H1 (cell line): ENCODE measurements around the gene MAPK11. TPM values are rescaled to one million over a fixed set of nuclear protein-coding genes. Genes with fewer than 3 reads are reported as not detected.

Experiments used
- CTCF ChIA-PET: fragments of 300-600 bp; sonication (Branson Sonifier 250); formaldehyde crosslinking; loops from one replicate; lab custom pipeline; 2021; ENCODE audit not compliant: partially characterized antibody; lab: Charles Lee
- POLR2A ChIA-PET: fragments of 300-600 bp; sonication (Branson Sonifier 250); formaldehyde crosslinking; loops from one replicate; lab custom pipeline; 2021; ENCODE audit warnings: inconsistent platforms; ENCODE audit not compliant: partially characterized antibody; lab: Charles Lee
- DNase-seq, 2 experiments: peaks; one replicate each; pipeline versions ENCODE4 v3.0.0 to v3.0.0-alpha.2; 2010 to 2022; ENCODE audit warnings: low spot score in 2 of 2, low read depth in 1 of 2, mixed read lengths in 1 of 2
- FAIRE-seq: peaks from 2 replicates; lab custom pipeline; 2011; peaks lifted over from hg19 to GRCh38; lab: Jason Lieb, UNC
- H2AFZ ChIP-seq: 2 replicates; pipeline ENCODE4 v1.8.1; 2012; ENCODE audit warnings: low read length, inconsistent platforms
- H2AK5ac ChIP-seq: 2 replicates; pipeline ENCODE4 v1.6.1; 2013; ENCODE audit warnings: low read depth, low read length
- H2BK120ac ChIP-seq: replicated peaks from 2 replicates; pipeline ENCODE3; 2013; ENCODE audit warnings: low read depth, low read length, inconsistent platforms
- H2BK12ac ChIP-seq: 2 replicates; pipeline ENCODE4 v1.6.1; 2013; ENCODE audit warnings: low read depth, low read length
- H2BK15ac ChIP-seq: 2 replicates; pipeline ENCODE4 v1.6.1; 2013; ENCODE audit warnings: low read length
- H2BK20ac ChIP-seq: 2 replicates; pipeline ENCODE4 v1.6.1; 2013; ENCODE audit warnings: low read length
- H2BK5ac ChIP-seq: 2 replicates; pipeline ENCODE4 v1.6.1; 2013; ENCODE audit warnings: low read depth, low read length
- H3K14ac ChIP-seq: 2 replicates; pipeline ENCODE4 v1.6.1; 2013; ENCODE audit warnings: inconsistent platforms; ENCODE audit not compliant: insufficient read length
- H3K18ac ChIP-seq: 2 replicates; pipeline ENCODE4 v1.6.1; 2013; ENCODE audit warnings: low read length; ENCODE audit errors: extremely low read depth
- H3K23ac ChIP-seq: 2 replicates; pipeline ENCODE4 v1.6.1; 2013; ENCODE audit warnings: inconsistent platforms; ENCODE audit not compliant: insufficient read length
- H3K23me2 ChIP-seq: 2 replicates; pipeline ENCODE4 v1.6.1; 2013; ENCODE audit warnings: low read depth, low read length
- H3K27ac ChIP-seq: 2 replicates; pipeline ENCODE4 v1.6.1; 2011; ENCODE audit warnings: low read depth, low read length, inconsistent platforms
- H3K27me3 ChIP-seq, 4 experiments: replicated peaks in 1 of 4; 1 replicate in 1 of 4; 2 replicates in 3 of 4; pipeline versions ENCODE4 v1.6.1 to v1.8.1; 2011 to 2013; ENCODE audit warnings: low read length in 3 of 4, mild to moderate bottlenecking in 3 of 4, inconsistent platforms in 2 of 4, mixed read lengths in 2 of 4, moderate library complexity in 1 of 4; ENCODE audit not compliant: control insufficient read depth in 3 of 4, insufficient read depth in 3 of 4; ENCODE audit errors: extremely low read depth in 1 of 4
- H3K36me3 ChIP-seq, 4 experiments: 2 replicates each; pipeline versions ENCODE4 v1.6.1 to v1.8.1; 2011 to 2013; ENCODE audit warnings: mild to moderate bottlenecking in 4 of 4, low read length in 3 of 4, moderate library complexity in 2 of 4, control low read depth in 1 of 4, inconsistent platforms in 1 of 4; ENCODE audit not compliant: insufficient read depth in 4 of 4, control insufficient read depth in 2 of 4
- H3K4ac ChIP-seq: replicated peaks from 2 replicates; pipeline ENCODE3; 2013; ENCODE audit warnings: low read length, low read depth, mixed read lengths, inconsistent platforms; ENCODE audit not compliant: insufficient read length
- H3K4me1 ChIP-seq, 4 experiments: replicated peaks in 1 of 4; 1 replicate in 1 of 4; 2 replicates in 3 of 4; pipeline versions ENCODE4 v1.6.1 to v1.8.1; 2011 to 2013; ENCODE audit warnings: low read length in 3 of 4, inconsistent platforms in 2 of 4, mixed read lengths in 1 of 4; ENCODE audit not compliant: insufficient read depth in 4 of 4, control insufficient read depth in 3 of 4
- H3K4me2 ChIP-seq, 2 experiments: 2 replicates each; pipeline versions ENCODE4 v1.6.1 to v1.8.1; 2011 to 2013; ENCODE audit warnings: low read depth in 2 of 2, low read length in 2 of 2, control low read depth in 1 of 2, inconsistent platforms in 1 of 2, mild to moderate bottlenecking in 1 of 2; ENCODE audit not compliant: insufficient read depth in 1 of 2
- H3K4me3 ChIP-seq, 4 experiments: fragments of 200-600, 300-600 bp in 1 of 4; sonication (generic), shearing (Covaris generic), sonication (Bioruptor Twin) in 1 of 4; 2 replicates each; pipeline versions ENCODE4 v1.5.1 to v1.8.1; 2011 to 2016; ENCODE audit warnings: low read length in 4 of 4, low read depth in 3 of 4, control low read depth in 2 of 4, inconsistent platforms in 2 of 4, mild to moderate bottlenecking in 2 of 4, mixed read lengths in 1 of 4, moderate library complexity in 1 of 4; ENCODE audit not compliant: insufficient read depth in 2 of 4; ENCODE audit errors: extremely low read depth in 1 of 4
- H3K56ac ChIP-seq: replicated peaks from 2 replicates; pipeline ENCODE3; 2013; ENCODE audit warnings: low read depth, mild to moderate bottlenecking, mixed read lengths, low read length, inconsistent platforms; ENCODE audit not compliant: insufficient read length
- H3K79me1 ChIP-seq: 2 replicates; pipeline ENCODE4 v1.6.1; 2013; ENCODE audit warnings: low read depth, low read length, control low read depth
- H3K79me2 ChIP-seq, 2 experiments: 2 replicates each; pipeline versions ENCODE4 v1.6.1 to v1.8.1; 2012 to 2013; ENCODE audit warnings: low read length in 2 of 2, mild to moderate bottlenecking in 2 of 2, inconsistent platforms in 1 of 2; ENCODE audit not compliant: insufficient read depth in 2 of 2, control insufficient read depth in 1 of 2
- H3K9ac ChIP-seq, 4 experiments: replicated peaks in 1 of 4; 1 replicate in 1 of 4; 2 replicates in 3 of 4; pipeline versions ENCODE4 v1.6.1 to v1.8.1; 2011 to 2013; ENCODE audit warnings: low read depth in 3 of 4, low read length in 3 of 4, control low read depth in 2 of 4, mild to moderate bottlenecking in 2 of 4, moderate library complexity in 2 of 4, inconsistent platforms in 1 of 4; ENCODE audit errors: extremely low read depth in 1 of 4
- H3K9me3 ChIP-seq, 2 experiments: 2 replicates each; pipeline versions ENCODE4 v1.6.1 to v1.8.1; 2012 to 2013; ENCODE audit warnings: mild to moderate bottlenecking in 2 of 2, moderate library complexity in 2 of 2, control low read depth in 1 of 2, inconsistent platforms in 1 of 2, low read depth in 1 of 2, low read length in 1 of 2, mixed read lengths in 1 of 2; ENCODE audit not compliant: insufficient read depth in 2 of 2
- H4K20me1 ChIP-seq, 2 experiments: replicated peaks in 1 of 2; 2 replicates each; pipeline versions ENCODE3 to v1.8.1; 2011 to 2013; ENCODE audit warnings: inconsistent platforms in 2 of 2, low read length in 2 of 2, mild to moderate bottlenecking in 1 of 2; ENCODE audit not compliant: insufficient read depth in 2 of 2, control insufficient read depth in 1 of 2
- H4K5ac ChIP-seq: 2 replicates; pipeline ENCODE4 v1.6.1; 2013; ENCODE audit warnings: low read length, low read depth, mixed read lengths, inconsistent platforms; ENCODE audit not compliant: insufficient read length
- H4K8ac ChIP-seq: 2 replicates; pipeline ENCODE4 v1.8.0; 2013; ENCODE audit warnings: mild to moderate bottlenecking, moderate library complexity, low read length, inconsistent platforms; ENCODE audit not compliant: insufficient read depth; ENCODE audit errors: extremely low read depth
- H4K91ac ChIP-seq: replicated peaks from 2 replicates; pipeline ENCODE3; 2013; ENCODE audit warnings: low read length, mixed read lengths, inconsistent platforms; ENCODE audit not compliant: insufficient read length
- ATF2 ChIP-seq: IDR thresholded peaks from 2 replicates; pipeline ENCODE4 v1.6.1; 2012; ENCODE audit warnings: low read length, inconsistent platforms
- E2F6 ChIP-seq: IDR thresholded peaks from 2 replicates; pipeline ENCODE4 v1.6.1; 2012; ENCODE audit warnings: inconsistent platforms
- GABPA ChIP-seq: IDR thresholded peaks from 2 replicates; pipeline ENCODE4 v1.6.1; 2011; ENCODE audit warnings: mild to moderate bottlenecking, low read length, moderate library complexity, borderline replicate concordance; ENCODE audit not compliant: insufficient read depth
- HDAC2 ChIP-seq, 2 experiments: fragments of 300-600 bp in 1 of 2; sonication (generic) in 1 of 2; IDR thresholded peaks; 2 replicates each; pipeline ENCODE4 v1.6.1; 2011 to 2012; ENCODE audit warnings: low read depth in 2 of 2, low read length in 2 of 2, mild to moderate bottlenecking in 2 of 2, moderate library complexity in 2 of 2, borderline replicate concordance in 1 of 2, inconsistent platforms in 1 of 2
- POLR2AphosphoS5 ChIP-seq: IDR thresholded peaks from 2 replicates; pipeline ENCODE4 v1.6.1; 2011; ENCODE audit warnings: low read depth, low read length
- RXRA ChIP-seq: IDR thresholded peaks from 2 replicates; pipeline ENCODE4 v1.6.1; 2011; ENCODE audit warnings: low read depth, mild to moderate bottlenecking, low read length, moderate library complexity; ENCODE audit not compliant: insufficient read depth
- SAP30 ChIP-seq: fragments of 300-600 bp; sonication (generic); IDR thresholded peaks from 2 replicates; pipeline ENCODE4 v1.7.1; 2012; ENCODE audit warnings: low read length, moderate library complexity, mild to moderate bottlenecking, inconsistent platforms; ENCODE audit not compliant: insufficient read depth, insufficient replicate concordance
- WGBS, 2 experiments: shearing (Covaris generic) in 1 of 2; methylation state at CpG; one replicate each; pipeline versions ENCODE4 v1.1.6 to v1.1.7; 2013 to 2015; ENCODE audit warnings: low lambda C conversion rate in 2 of 2, mixed read lengths in 2 of 2, inconsistent platforms in 1 of 2, low coverage in 1 of 2, missing lambda C conversion rate in 1 of 2; ENCODE audit not compliant: insufficient replicate concordance in 2 of 2, insufficient coverage in 1 of 2, insufficient read length in 1 of 2; ENCODE audit errors: extremely low coverage in 1 of 2, missing lambda C conversion rate in 1 of 2; 5-methylcytosine and 5-hydroxymethylcytosine counted together
- polyA plus RNA-seq, 7 experiments: library from polyadenylated mRNA; depleted of rRNA in 3 of 7; stranded (reverse) in 5 of 7; unstranded in 2 of 7; fragments of >200 nt in 5 of 7; fragments of 200-250 nt in 2 of 7; gene quantifications; 1 replicate in 5 of 7; 2 replicates in 1 of 7; 4 replicates in 1 of 7; pipeline versions ENCODE4 v1.2.1 to v1.2.3, GENCODE V29; 2011 to 2013; ENCODE audit warnings: missing spikeins in 2 of 7, mixed read lengths in 2 of 7
- total RNA-seq: library from RNA; stranded (reverse); fragmentation: NEBNext Ultra II Directional; extraction: Animal tissue kit (Norgen Biotek cat#: 25700); gene quantifications from 2 replicates; pipeline ENCODE4 v1.2.1, GENCODE V29; 2021

MAPK11 gene
- total and polyA plus RNA-seq, 2 of the 8 experiments (the other 6 are each of a cell fraction or from before 2014, with no cell fraction given) = 0.70 to 1.5 TPM

- H3K18ac ChIP-seq = peak within 1 kb of the TSS; percentile 95
- peak within 1 kb of the TSS; percentile 42 for H3K56ac ChIP-seq
- FAIRE-seq (no peak), DNase-seq (peak; percentile 39 to 94)
- 3% methylated on average over 68 of the region's 76 CpGs; no CpG with 5 or more reads in 1 of the 2 experiments for WGBS, 2 experiments
- peak within 1 kb of the TSS; percentile 87 for H4K5ac ChIP-seq
- H3K23ac ChIP-seq = no peak within 1 kb of the TSS
- no peaks in the 10 kb centered on the region for H3K27me3 ChIP-seq
- H3K79me2 ChIP-seq = peaks cover 4 to 30% of the 10 kb centered on the region in 2 experiments; a peak in 3 of 4 replicates
- H2AK5ac ChIP-seq = no peak within 1 kb of the TSS; the same call in 1 of the 2 replicates
- peaks cover 4 to 27% of the 10 kb centered on the region in 2 experiments for H4K20me1 ChIP-seq
- peak within 1 kb of the TSS; percentile 91 for H4K91ac ChIP-seq
- H3K4me3 ChIP-seq = peak within 1 kb of the TSS; percentile 87 to 96 (median 90)
- H2BK5ac ChIP-seq = peak within 1 kb of the TSS; percentile 89
- peak within 1 kb of the TSS; percentile 70 for H3K27ac ChIP-seq
- CTCF ChIA-PET = interaction anchor here (1.1 to 8.7 kb wide), 4 partner anchors 19 to 96 kb away, joined by 3 to 77 read pairs (median 4); no protein-coding TSS in a partner anchor
- H2BK12ac ChIP-seq = no peak within 1 kb of the TSS; the same call in 1 of the 2 replicates
- no peaks in the 10 kb centered on the region for H3K36me3 ChIP-seq
- no peak within 1 kb of the TSS for H2BK20ac ChIP-seq
- peak within 1 kb of the TSS; percentile 68 to 94 (median 80) for H3K9ac ChIP-seq
- POLR2A ChIA-PET = interaction anchor here (0.6 to 1.6 kb wide), 12 partner anchors 9 to 205 kb away, joined by 3 to 5 read pairs (median 3); partner anchors contain the start of gene SELENOO
- H2BK120ac ChIP-seq = no peak within 1 kb of the TSS
- peaks cover 0 to 20% (median 14%) of the 10 kb centered on the region in 4 experiments; a peak in 6 of 7 replicates for H3K4me1 ChIP-seq
- H2BK15ac ChIP-seq = no peak within 1 kb of the TSS
- no peak within 1 kb of the TSS for H3K14ac ChIP-seq
- no peaks in the 10 kb centered on the region for H3K9me3 ChIP-seq
- peak within 1 kb of the TSS; percentile 87 for H4K8ac ChIP-seq
- peaks cover 11% of the 10 kb centered on the region for H3K23me2 ChIP-seq
- peaks cover 13% of the 10 kb centered on the region for H3K79me1 ChIP-seq
- peak within 1 kb of the TSS; percentile 92 to 97 for H3K4me2 ChIP-seq
- peak within 1 kb of the TSS; percentile 87 for H3K4ac ChIP-seq
- peak within 1 kb of the TSS; percentile 79; the same call in 1 of the 2 replicates for H2AFZ ChIP-seq
- peak; percentile 90 for TF ChIP-seq POLR2AphosphoS5
- no peak for TF ChIP-seq SAP30
- TF ChIP-seq RXRA = no peak
- no peak for TF ChIP-seq E2F6
- TF ChIP-seq ATF2 = no peak
- peak; percentile 96 for TF ChIP-seq GABPA
- TF ChIP-seq HDAC2 (IDR thresholded peaks at IDR 0.05; ENCODE audit: borderline replicate concordance in 1 of 2, low read depth in 2 of 2, low read length in 2 of 2) = peak in 1 of 2 experiments; percentile 88; a peak in 2 of 4 replicates
Measured at GRCh38 chr22:50244420-50245213, 25.6 kb downstream of the MAPK11 start, which contains the start of gene TUBGCP6. TUBGCP6 (minus strand) TSS chr22:50245023; CDS start chr22:50244459, 564 bp downstream.
